K562 (cell line): ENCODE data around the gene PPP1R1C. TPM values are rescaled to one million over a fixed set of nuclear protein-coding genes. Genes with fewer than 3 reads are reported as not detected.

Source experiments
- ATAC-seq: fragments of 200-7000 bp; cut with Tn5 transposase; 3 replicates; pipeline ENCODE4 v1.9.1; 2020; ENCODE audit warnings: moderate library complexity
- BruUV-seq: library from RNA; stranded (reverse); fragments of 400-500 nt; replicated peaks from 2 replicates; lab custom pipeline; 2021; lab: Mats Ljungman, UMichigan
- CTCF ChIA-PET: fragments of 300-600 bp; formaldehyde crosslinking; extraction: SDS; loops from one replicate; lab custom pipeline; 2021; ENCODE audit warnings: low intra/inter-chr PET ratio; lab: Yijun Ruan, JAX
- POLR2A ChIA-PET: fragments of 300-600, 350-650 bp; sonication (Branson Sonifier 250); formaldehyde crosslinking; extraction: SDS; loops from one replicate; lab custom pipeline; 2021; ENCODE audit warnings: antibody characterized with exemption, inconsistent platforms; lab: Yijun Ruan, JAX
- DNase-seq, 4 experiments: peaks; one replicate each; pipeline versions ENCODE4 v3.0.0 to v3.0.0-alpha.2; 2011 to 2018; ENCODE audit warnings: low spot score in 3 of 4, mixed read lengths in 3 of 4; ENCODE audit errors: extremely low read depth in 1 of 4
- FAIRE-seq: peaks from 2 replicates; lab custom pipeline; 2011; peaks lifted over from hg19 to GRCh38; lab: Jason Lieb, UNC
- H2AFZ ChIP-seq: 2 replicates; pipeline ENCODE4 v1.6.0; 2011; ENCODE audit warnings: low read depth, low read length, control low read depth, inconsistent platforms
- H3K27ac ChIP-seq: fragments of 200-600 bp; 3 replicates; pipeline ENCODE4 v1.8.0; 2011; ENCODE audit warnings: low read depth, mild to moderate bottlenecking, control low read depth, inconsistent platforms, low read length, moderate library complexity, mixed read lengths; ENCODE audit errors: extremely low read depth
- H3K27me3 ChIP-seq, 2 experiments: fragments of 300-600 bp in 1 of 2; 2 replicates in 1 of 2; 3 replicates in 1 of 2; pipeline versions ENCODE4 v1.6.0 to v1.8.0; 2011; ENCODE audit warnings: inconsistent platforms in 2 of 2, low read length in 2 of 2, mild to moderate bottlenecking in 1 of 2, mixed read lengths in 1 of 2, moderate library complexity in 1 of 2; ENCODE audit not compliant: control insufficient read depth in 2 of 2, insufficient read depth in 2 of 2
- H3K36me3 ChIP-seq: fragments of 300-600 bp; 3 replicates; pipeline ENCODE4 v1.8.0; 2011; ENCODE audit warnings: mild to moderate bottlenecking, low read length, inconsistent platforms; ENCODE audit not compliant: control insufficient read depth, insufficient read depth
- H3K4me1 ChIP-seq, 2 experiments: fragments of 200-600 bp in 1 of 2; replicated peaks in 1 of 2; 2 replicates in 1 of 2; 3 replicates in 1 of 2; pipeline versions ENCODE4 v1.5.1 to v1.8.0; 2011; ENCODE audit warnings: inconsistent platforms in 2 of 2, low read length in 2 of 2, mild to moderate bottlenecking in 1 of 2, mixed read lengths in 1 of 2, moderate library complexity in 1 of 2; ENCODE audit not compliant: control insufficient read depth in 2 of 2, insufficient read depth in 2 of 2
- H3K4me2 ChIP-seq: 2 replicates; pipeline ENCODE4 v1.6.1; 2011; ENCODE audit warnings: low read length, control low read depth, inconsistent platforms, mixed read lengths; ENCODE audit not compliant: insufficient read depth
- H3K4me3 ChIP-seq: fragments of 200-600 bp; sonication (generic), shearing (Covaris generic); 2 replicates; pipeline ENCODE4 v1.5.1; 2016; ENCODE audit warnings: control low read depth, inconsistent platforms
- H3K79me2 ChIP-seq: fragments of 200-600 bp; 3 replicates; pipeline ENCODE4 v1.8.0; 2011; ENCODE audit warnings: low read length, inconsistent platforms; ENCODE audit not compliant: control insufficient read depth, insufficient read depth
- H3K9ac ChIP-seq, 2 experiments: 2 replicates each; pipeline versions ENCODE4 v1.6.0 to v1.6.1; 2011; ENCODE audit warnings: low read depth in 2 of 2, low read length in 2 of 2, control low read depth in 1 of 2, inconsistent platforms in 1 of 2, mild to moderate bottlenecking in 1 of 2, mixed read lengths in 1 of 2; ENCODE audit not compliant: insufficient read depth in 1 of 2
- H3K9me1 ChIP-seq: one replicate; pipeline ENCODE4 v1.6.0; 2011; ENCODE audit warnings: inconsistent platforms, mild to moderate bottlenecking, low read length, moderate library complexity; ENCODE audit not compliant: control insufficient read depth, insufficient read depth
- H3K9me3 ChIP-seq: replicated peaks from 2 replicates; pipeline ENCODE4 v1.5.1; 2011; ENCODE audit warnings: low read depth, low read length, inconsistent platforms; ENCODE audit not compliant: control insufficient read depth, insufficient read depth
- H4K20me1 ChIP-seq: replicated peaks from 2 replicates; pipeline ENCODE4 v1.6.1; 2011; ENCODE audit warnings: low read length, inconsistent platforms, mixed read lengths; ENCODE audit not compliant: control insufficient read depth, insufficient read depth
- FOSL1 ChIP-seq: fragments of 200-800 bp; sonication (Bioruptor generic); conservative IDR thresholded peaks from 2 replicates; pipeline ENCODE4 v1.6.1; 2016; ENCODE audit warnings: missing genetic modification characterization, missing compliant biosample characterization
- KLF16 ChIP-seq: IDR thresholded peaks from 2 replicates; pipeline ENCODE4 v1.6.1; 2016; ENCODE audit warnings: antibody characterized with exemption
- WGBS: fragments of 100-300 bp; shearing (Covaris generic); methylation state at CpG from one replicate; pipeline ENCODE4 v1.1.6; 2016; ENCODE audit warnings: low coverage, mixed read lengths; ENCODE audit not compliant: insufficient coverage; ENCODE audit errors: missing lambda C conversion rate; 5-methylcytosine and 5-hydroxymethylcytosine counted together
- in situ Hi-C: fragments of 300-500 bp; cut with MboI; formaldehyde crosslinking; loops from 4 replicates; pipeline ENCODE4 v1.15.0; 2018; ENCODE audit warnings: inconsistent platforms, mixed read lengths
- intact Hi-C: fragments of 100-400 bp; cut with micrococcal nuclease; formaldehyde crosslinking; loops from 2 replicates; pipeline ENCODE4 v1.14.2; 2022
- polyA plus RNA-seq, 8 experiments: library from polyadenylated mRNA; depleted of rRNA in 4 of 8; stranded (reverse) in 5 of 8; unstranded in 3 of 8; fragments of >200 nt; fragmentation: Nextera tagmentation in 2 of 8; fragmentation: Illumina TruSeq in 1 of 8; extraction: Ambion mirVana in 2 of 8; extraction: Trizol in 1 of 8; gene quantifications; 2 replicates each; pipeline versions ENCODE4 v1.2.1 to v1.2.3, GENCODE V29; 2011 to 2014; ENCODE audit warnings: inconsistent platforms in 1 of 8, missing spikeins in 1 of 8
- total RNA-seq, 7 experiments: library from RNA; depleted of rRNA in 6 of 7; stranded (reverse); fragments of >200 nt in 6 of 7; fragmentation: Illumina TruSeq in 2 of 7; extraction: Trizol in 2 of 7; gene quantifications; 2 replicates each; pipeline versions ENCODE4 v1.2.1 to v1.2.3, GENCODE V29; 2011 to 2021; ENCODE audit warnings: low replicate concordance in 1 of 7
- TF ChIP-seq, protein P1 (sequence below): fragments of 450-650 bp; IDR thresholded peaks from 2 replicates; pipeline ENCODE4 v1.6.1; 2017; ENCODE audit warnings: mild to moderate bottlenecking, moderate library complexity

The PPP1R1C gene
- total and polyA plus RNA-seq, 9 of the 15 experiments (the other 6 are each of a cell fraction or from before 2014, with no cell fraction given) = 0.09 to 0.64 (median 0.40) TPM; not detected in 2

- no peak for TF ChIP-seq FOSL1
- TF ChIP-seq KLF16 = no peak
These were observed 7.8 kb upstream of the PPP1R1C start (continued) for GRCh38 chr2:181977661-181978350.

GRCh38 chr2:181978351-181979150, 7.1 kb upstream of the PPP1R1C start:
- no peaks in the 10 kb centered on the region for H4K20me1 ChIP-seq
- H3K4me2 ChIP-seq = no peak overlapping the region
- WGBS = 0% methylated on average over 2 of the region's 2 CpGs
- ChIA-PET CTCF (no interaction called here), POLR2A (interaction anchor here (1.0 kb wide), 1 partner anchor 164 kb away, joined by 3 read pairs; no protein-coding TSS in a partner anchor)
- no peaks in the 10 kb centered on the region for H3K79me2 ChIP-seq
- intact Hi-C loops (no loop called here), in situ Hi-C loops (no loop called here)
- no TSS peak for BruUV-seq
- TF ChIP-seq, protein P1, sequence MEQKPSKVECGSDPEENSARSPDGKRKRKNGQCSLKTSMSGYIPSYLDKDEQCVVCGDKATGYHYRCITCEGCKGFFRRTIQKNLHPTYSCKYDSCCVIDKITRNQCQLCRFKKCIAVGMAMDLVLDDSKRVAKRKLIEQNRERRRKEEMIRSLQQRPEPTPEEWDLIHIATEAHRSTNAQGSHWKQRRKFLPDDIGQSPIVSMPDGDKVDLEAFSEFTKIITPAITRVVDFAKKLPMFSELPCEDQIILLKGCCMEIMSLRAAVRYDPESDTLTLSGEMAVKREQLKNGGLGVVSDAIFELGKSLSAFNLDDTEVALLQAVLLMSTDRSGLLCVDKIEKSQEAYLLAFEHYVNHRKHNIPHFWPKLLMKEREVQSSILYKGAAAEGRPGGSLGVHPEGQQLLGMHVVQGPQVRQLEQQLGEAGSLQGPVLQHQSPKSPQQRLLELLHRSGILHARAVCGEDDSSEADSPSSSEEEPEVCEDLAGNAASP = no peak
- no peaks in the 10 kb centered on the region for H3K4me1 ChIP-seq
- no peaks in the 10 kb centered on the region for H3K27me3 ChIP-seq
- H3K9me1 ChIP-seq = no peaks in the 10 kb centered on the region
- ATAC-seq = no peak
- no peak overlapping the region for H3K4me3 ChIP-seq
- no peaks in the 10 kb centered on the region for H3K36me3 ChIP-seq
- no peak overlapping the region for H2AFZ ChIP-seq
- no peak for FAIRE-seq
- no peak overlapping the region for H3K27ac ChIP-seq
- no peak for DNase-seq
- H3K9ac ChIP-seq = no peak overlapping the region
- H3K9me3 ChIP-seq = no peaks in the 10 kb centered on the region
